ENCODE data around the gene EFHD2. TPM values are rescaled to one million over a fixed set of nuclear protein-coding genes. Genes with fewer than 3 reads are reported as not detected.

The EFHD2 gene
- total RNA-seq, 2 donors from 2014 or later = 36.7 to 47.6 TPM

GRCh38 chr1:15440357-15440756 lies 30.7 kb downstream of the EFHD2 start:
- Histone ChIP-seq H3K9me3 (ENCODE audit: control insufficient read depth, low read length) (no peaks in the 10 kb centered on the region), H3K4me3 (ENCODE audit: low read length) (no peak overlapping the region), H3K36me3 (ENCODE audit: control insufficient read depth, insufficient read depth, low read length) (no peaks in the 10 kb centered on the region), H3K27me3 (ENCODE audit: control insufficient read depth, insufficient read depth, low read length, poor library complexity, severe bottlenecking) (no peaks in the 10 kb centered on the region), H3K4me1 (ENCODE audit: control insufficient read depth, insufficient read depth, low read length) (no peaks in the 10 kb centered on the region), H3K27ac (ENCODE audit: low read depth, low read length) (no peak overlapping the region), H3K9ac (ENCODE audit: extremely low read depth, low read length, poor library complexity, severe bottlenecking) (no peak overlapping the region)
- no peaks in the 10 kb centered on the region for H3K36me3 Mint-ChIP-seq (ENCODE audit: low read depth)
- H3K4me3 Mint-ChIP-seq = no peak overlapping the region
- no peak overlapping the region for H3K27ac Mint-ChIP-seq
- H3K9me3 Mint-ChIP-seq = no peaks in the 10 kb centered on the region
- H3K27me3 Mint-ChIP-seq (ENCODE audit: insufficient read depth) = no peaks in the 10 kb centered on the region
- WGBS, 2 experiments (ENCODE audit: insufficient coverage in 1 of 2, insufficient read length in 1 of 2) = 90 to 95% methylated on average over 12 to 13 of the region's 13 CpGs
- DNase-seq = no peak
- no peak for TF ChIP-seq CTCF (conservative IDR thresholded peaks at IDR 0.05)
- no peaks in the 10 kb centered on the region for H3K4me1 Mint-ChIP-seq

- Mint-ChIP-seq H3K27ac (no peak overlapping the region), H3K4me1 (no peaks in the 10 kb centered on the region), H3K27me3 (ENCODE audit: insufficient read depth) (no peaks in the 10 kb centered on the region), H3K9me3 (no peaks in the 10 kb centered on the region), H3K36me3 (ENCODE audit: low read depth) (no peaks in the 10 kb centered on the region), H3K4me3 (no peak overlapping the region)
- Histone ChIP-seq H3K9ac (ENCODE audit: extremely low read depth, low read length, poor library complexity, severe bottlenecking) (no peak overlapping the region), H3K9me3 (ENCODE audit: control insufficient read depth, low read length) (no peaks in the 10 kb centered on the region), H3K36me3 (ENCODE audit: control insufficient read depth, insufficient read depth, low read length) (no peaks in the 10 kb centered on the region), H3K4me1 (ENCODE audit: control insufficient read depth, insufficient read depth, low read length) (no peaks in the 10 kb centered on the region), H3K27me3 (ENCODE audit: control insufficient read depth, insufficient read depth, low read length, poor library complexity, severe bottlenecking) (no peaks in the 10 kb centered on the region), H3K4me3 (ENCODE audit: low read length) (no peak overlapping the region), H3K27ac (ENCODE audit: low read depth, low read length) (no peak overlapping the region)
- no peak for TF ChIP-seq CTCF (conservative IDR thresholded peaks at IDR 0.05)
- no peak for DNase-seq
- 92 to 96% methylated on average over 5 to 6 of the region's 6 CpGs for WGBS, 2 experiments (ENCODE audit: insufficient coverage in 1 of 2, insufficient read length in 1 of 2)
Observed at GRCh38 chr1:15441247-15441646, 31.6 kb downstream of the EFHD2 start.

GRCh38 chr1:15442119-15442518 lies 32.4 kb downstream of the EFHD2 start:
- no peak overlapping the region for H3K9ac ChIP-seq (ENCODE audit: extremely low read depth, low read length, poor library complexity, severe bottlenecking)
- Mint-ChIP-seq H3K4me3 (no peak overlapping the region), H3K36me3 (ENCODE audit: low read depth) (no peaks in the 10 kb centered on the region), H3K27me3 (ENCODE audit: insufficient read depth) (no peaks in the 10 kb centered on the region), H3K4me1 (no peaks in the 10 kb centered on the region), H3K27ac (no peak overlapping the region), H3K9me3 (no peaks in the 10 kb centered on the region)
- H3K27me3 ChIP-seq (ENCODE audit: control insufficient read depth, insufficient read depth, low read length, poor library complexity, severe bottlenecking) = no peaks in the 10 kb centered on the region
- no peaks in the 10 kb centered on the region for H3K36me3 ChIP-seq (ENCODE audit: control insufficient read depth, insufficient read depth, low read length)
- H3K4me3 ChIP-seq (ENCODE audit: low read length) = no peak overlapping the region
- H3K27ac ChIP-seq (ENCODE audit: low read depth, low read length) = no peak overlapping the region
- H3K9me3 ChIP-seq (ENCODE audit: control insufficient read depth, low read length) = no peaks in the 10 kb centered on the region
- 90 to 97% methylated on average over 6 to 8 of the region's 8 CpGs for WGBS, 2 experiments (ENCODE audit: insufficient coverage in 1 of 2, insufficient read length in 1 of 2)
- no peak for TF ChIP-seq CTCF (conservative IDR thresholded peaks at IDR 0.05)
- H3K4me1 ChIP-seq (ENCODE audit: control insufficient read depth, insufficient read depth, low read length) = no peaks in the 10 kb centered on the region
- DNase-seq = no peak
